Endothelial cell of umbilical vein (primary cell): Measurements from ENCODE around the gene HEATR5B. TPM values are rescaled to one million over a fixed set of nuclear protein-coding genes. Genes with fewer than 3 reads are reported as not detected.

Experiments
- BruUV-seq: library from RNA; stranded (reverse); fragments of 400-500 nt; replicated peaks from 2 replicates; lab custom pipeline; 2021; lab: Mats Ljungman, UMichigan
- CTCF ChIA-PET: fragments of 300-600, 350-600 bp; sonication (Branson Sonifier 250); formaldehyde crosslinking; loops from one replicate; lab custom pipeline; 2021; ENCODE audit warnings: antibody characterized with exemption, inconsistent platforms; lab: Charles Lee
- POLR2A ChIA-PET: fragments of 300-600, 350-600 bp; sonication (Branson Sonifier 250); formaldehyde crosslinking; loops from one replicate; lab custom pipeline; 2021; ENCODE audit warnings: antibody characterized with exemption, inconsistent platforms; lab: Charles Lee
- DNase-seq: peaks from one replicate; pipeline ENCODE4 v3.0.0-alpha.2; 2011; ENCODE audit warnings: low read depth, low spot score
- FAIRE-seq: peaks from 2 replicates; lab custom pipeline; 2011; peaks lifted over from hg19 to GRCh38; lab: Jason Lieb, UNC
- H2AFZ ChIP-seq: 2 replicates; pipeline ENCODE4 v1.6.0; 2012; ENCODE audit warnings: low read depth, low read length, control low read depth, inconsistent platforms
- H3K27ac ChIP-seq: 2 replicates; pipeline ENCODE4 v1.5.1; 2011; ENCODE audit warnings: low read depth, mild to moderate bottlenecking, control low read depth, low read length, moderate library complexity; ENCODE audit not compliant: insufficient read depth
- H3K27me3 ChIP-seq, 2 experiments: 2 replicates each; pipeline versions ENCODE4 v1.6.0 to v1.6.1; 2011; ENCODE audit warnings: low read length in 2 of 2, mixed read lengths in 1 of 2; ENCODE audit not compliant: control insufficient read depth in 2 of 2, insufficient read depth in 2 of 2
- H3K36me3 ChIP-seq, 2 experiments: 2 replicates in 1 of 2; 3 replicates in 1 of 2; pipeline ENCODE4 v1.5.1; 2011; ENCODE audit warnings: low read length in 2 of 2, mild to moderate bottlenecking in 1 of 2, moderate library complexity in 1 of 2; ENCODE audit not compliant: control insufficient read depth in 2 of 2, insufficient read depth in 2 of 2; ENCODE audit errors: extremely low read depth in 1 of 2
- H3K4me1 ChIP-seq: 3 replicates; pipeline ENCODE4 v1.5.1; 2011; ENCODE audit warnings: mild to moderate bottlenecking, low read length; ENCODE audit not compliant: control insufficient read depth, insufficient read depth; ENCODE audit errors: extremely low read depth
- H3K4me2 ChIP-seq: 2 replicates; pipeline ENCODE4 v1.6.1; 2011; ENCODE audit warnings: low read length, control low read depth, mixed read lengths; ENCODE audit not compliant: insufficient read depth
- H3K4me3 ChIP-seq, 3 experiments: fragments of 200-600 bp in 1 of 3; sonication (generic), shearing (Covaris generic) in 1 of 3; replicated peaks in 1 of 3; 2 replicates each; pipeline ENCODE4 v1.5.1; 2011 to 2016; ENCODE audit warnings: control low read depth in 3 of 3, low read length in 3 of 3, mild to moderate bottlenecking in 2 of 3, inconsistent platforms in 1 of 3, low read depth in 1 of 3, moderate library complexity in 1 of 3; ENCODE audit not compliant: insufficient read depth in 1 of 3
- H3K79me2 ChIP-seq: 2 replicates; pipeline ENCODE4 v1.6.0; 2012; ENCODE audit warnings: low read length, inconsistent platforms; ENCODE audit not compliant: control insufficient read depth, insufficient read depth
- H3K9ac ChIP-seq: replicated peaks from 2 replicates; pipeline ENCODE3; 2011; ENCODE audit warnings: low read length, control low read depth; ENCODE audit not compliant: insufficient read depth; ENCODE audit errors: extremely low read depth
- H3K9me1 ChIP-seq: replicated peaks from 3 replicates; pipeline ENCODE4 v1.6.0; 2011; ENCODE audit warnings: mild to moderate bottlenecking, low read length; ENCODE audit not compliant: control insufficient read depth, insufficient read depth; ENCODE audit errors: extremely low read depth
- H3K9me3 ChIP-seq: replicated peaks from 2 replicates; pipeline ENCODE4 v1.5.1; 2012; ENCODE audit warnings: low read length, inconsistent platforms; ENCODE audit not compliant: control insufficient read depth, insufficient read depth
- H4K20me1 ChIP-seq: replicated peaks from 2 replicates; pipeline ENCODE3; 2011; ENCODE audit warnings: mild to moderate bottlenecking, low read length; ENCODE audit not compliant: control insufficient read depth, insufficient read depth; ENCODE audit errors: extremely low read depth
- CTCF ChIP-seq, 2 donors: IDR thresholded peaks; 1 replicate in 1 of 2; 2 replicates in 1 of 2; pipeline ENCODE4 v1.5.1; 2011; ENCODE audit warnings: low read length in 2 of 2, mild to moderate bottlenecking in 2 of 2, moderate library complexity in 2 of 2, control low read depth in 1 of 2, inconsistent platforms in 1 of 2, low read depth in 1 of 2; ENCODE audit not compliant: insufficient read depth in 1 of 2; ENCODE audit errors: extremely low read depth in 1 of 2
- EZH2 ChIP-seq: IDR thresholded peaks from 2 replicates; pipeline ENCODE4 v1.6.1; 2012; ENCODE audit warnings: borderline replicate concordance, low read depth, mild to moderate bottlenecking, moderate library complexity, low read length, inconsistent platforms; ENCODE audit not compliant: severe bottlenecking
- GATA2 ChIP-seq: IDR thresholded peaks from 2 replicates; pipeline ENCODE4 v1.7.0; 2011; ENCODE audit warnings: low read depth, mild to moderate bottlenecking, moderate library complexity, mixed read lengths, low read length; ENCODE audit not compliant: insufficient read length, insufficient read depth
- JUN ChIP-seq: IDR thresholded peaks from 2 replicates; pipeline ENCODE4 v1.6.1; 2011; ENCODE audit warnings: borderline replicate concordance, low read depth; ENCODE audit not compliant: insufficient read length, insufficient read depth
- POLR2AphosphoS5 ChIP-seq: IDR thresholded peaks from 2 replicates; pipeline ENCODE4 v1.6.1; 2012; ENCODE audit warnings: low read depth, mild to moderate bottlenecking, control low read depth, low read length, moderate library complexity; ENCODE audit not compliant: insufficient read depth
- dilution Hi-C: fragments of 300-500 bp; cut with MboI; formaldehyde crosslinking; loops from one replicate; pipeline ENCODE4 v1.15.0; 2019; ENCODE audit warnings: low sequenced_read_pairs; ENCODE audit not compliant: extremely low pct_ligation_motif_present
- intact Hi-C: fragments of 100-400 bp; cut with micrococcal nuclease; formaldehyde crosslinking; loops from one replicate; pipeline ENCODE4 v1.10.0; 2022
- polyA plus RNA-seq, 4 experiments: library from polyadenylated mRNA; depleted of rRNA in 3 of 4; stranded (reverse) in 3 of 4; unstranded in 1 of 4; fragments of >200 nt; gene quantifications; 2 replicates each; pipeline versions ENCODE4 v1.2.1 to v1.2.3, GENCODE V29; 2011 to 2012; ENCODE audit warnings: missing spikeins in 1 of 4
- total RNA-seq: library from RNA; stranded (reverse); gene quantifications from 2 replicates; pipeline ENCODE4 v1.2.3, GENCODE V29; 2021

HEATR5B gene
- total and polyA plus RNA-seq, 2 donors (not counting 3 experiments of a cell fraction or from before 2014, with no cell fraction given), result 16.1 to 22.5 TPM

- ChIA-PET CTCF (interaction anchor here (1.0 to 1.6 kb wide), 4 partner anchors 15 to 76 kb away, joined by 3 to 4 read pairs (median 3); no protein-coding TSS in a partner anchor), POLR2A (no interaction called here)
- dilution Hi-C loops, result no loop called here
- Histone ChIP-seq H3K4me1 (peaks cover 19% of the 10 kb centered on the region), H3K79me2 (peaks cover 42% of the 10 kb centered on the region), H3K36me3 (no peaks in the 10 kb centered on the region), H3K27ac (peak overlapping the region; percentile 53), H3K4me3 (peak overlapping the region; percentile 56 to 85 (median 66)), H2AFZ (peak overlapping the region; percentile 68), H3K9me3 (no peaks in the 10 kb centered on the region), H3K4me2 (peak overlapping the region; percentile 88), H3K9me1 (no peaks in the 10 kb centered on the region), H4K20me1 (no peaks in the 10 kb centered on the region), H3K9ac (peak overlapping the region; percentile 54), H3K27me3 (no peaks in the 10 kb centered on the region)
- DNase-seq, result peak; percentile 49
- no TSS peak for BruUV-seq
- TF ChIP-seq CTCF (IDR thresholded peaks at IDR 0.05; ENCODE audit: extremely low read depth in 1 of 2, insufficient read depth in 1 of 2, low read depth in 1 of 2, low read length in 2 of 2) (no peak), JUN (no peak), EZH2 (no peak), POLR2AphosphoS5 (no peak), GATA2 (no peak)
- FAIRE-seq, result peak; percentile 73
- intact Hi-C loops, result loop anchor here (2.0 to 5.0 kb wide), 3 partner anchors 35 to 116 kb away; partner anchors contain the start of genes GPATCH11 and HEATR5B
These were observed 118.3 kb downstream of the HEATR5B start for GRCh38 chr2:36965751-36966369.
